Lower leg skin (tissue), 4 donors: ENCODE measurements around the gene ZEB2. TPM values are rescaled to one million over a fixed set of nuclear protein-coding genes. Genes with fewer than 3 reads are reported as not detected.
A peak's percentile ranks its signal among the peaks of the same experiment; 100 is the strongest.

Experiments used
- DNase-seq, 2 donors: peaks; one replicate each; pipeline ENCODE4 v3.0.0-alpha.2; 2019; ENCODE audit warnings: low spot score in 2 of 2
- H3K4me3 ChIP-seq: fragments of 200-600 bp; sonication (generic); 2 replicates; pipeline ENCODE4 v1.5.1; 2017; ENCODE audit warnings: mild to moderate bottlenecking, low read depth; ENCODE audit not compliant: poor library complexity, severe bottlenecking
- CTCF ChIP-seq, 3 donors: fragments of 450-650 bp; IDR thresholded peaks; one replicate each; pipeline ENCODE4 v1.5.1; 2016; ENCODE audit warnings: antibody characterized with exemption in 3 of 3, mild to moderate bottlenecking in 3 of 3, moderate library complexity in 2 of 3
- POLR2A ChIP-seq, 2 donors: fragments of 450-650 bp; IDR thresholded peaks; one replicate each; pipeline ENCODE4 v1.6.1; 2016 to 2017; ENCODE audit warnings: antibody characterized with exemption in 2 of 2, mild to moderate bottlenecking in 1 of 2, moderate library complexity in 1 of 2
- WGBS, 2 donors: methylation state at CpG; one replicate each; pipeline ENCODE4 v1.1.5; 2018; 5-methylcytosine and 5-hydroxymethylcytosine counted together
- intact Hi-C: fragments of 100-400 bp; cut with DNase I; formaldehyde crosslinking; loops from one replicate; pipeline ENCODE4 v1.15.0; 2023; ENCODE audit warnings: low total_unique reads
- total RNA-seq, 4 donors: library from RNA; depleted of rRNA; stranded (reverse); fragments of >200 nt; gene quantifications; one replicate each; pipeline ENCODE4 v1.1.0, GENCODE V29; 2016

ZEB2 gene
- 10 to 100 TPM; 13.8 to 38.8 (median 30.3) TPM for total RNA-seq

GRCh38 chr2:144519934-144520731 is at the start of gene ZEB2:
Gene ZEB2 (minus strand): TSS chr2:144520119. CDS start chr2:144517350, 2,769 bp downstream.
- no peak for TF ChIP-seq POLR2A (IDR thresholded peaks at IDR 0.05)
- peak in 1 of 3 donors; percentile 14 for TF ChIP-seq CTCF (IDR thresholded peaks at IDR 0.05)
- peak within 1 kb of the TSS; percentile 43 for H3K4me3 ChIP-seq
- WGBS, 2 donors = 2% methylated on average over 29 of the region's 29 CpGs
- peak; percentile 82 to 91 for DNase-seq
- intact Hi-C loops = loop anchor here (5.0 to 10.0 kb wide), 2 partner anchors 185 to 568 kb away; a partner anchor contains a TSS

GRCh38 chr2:144567745-144568144 is 47.8 kb upstream of the ZEB2 start:
- DNase-seq = no peak
- no peak for TF ChIP-seq POLR2A (IDR thresholded peaks at IDR 0.05)
- TF ChIP-seq CTCF (IDR thresholded peaks at IDR 0.05) = no peak
- 70 to 72% methylated on average over 4 of the region's 4 CpGs for WGBS, 2 donors
- H3K4me3 ChIP-seq = no peak overlapping the region
- intact Hi-C loops = no loop called here

GRCh38 chr2:144566448-144566847 is 46.5 kb upstream of the ZEB2 start:
- 64 to 69% methylated on average over 2 of the region's 2 CpGs for WGBS, 2 donors
- no peak for TF ChIP-seq CTCF (IDR thresholded peaks at IDR 0.05)
- no peak for TF ChIP-seq POLR2A (IDR thresholded peaks at IDR 0.05)
- H3K4me3 ChIP-seq = no peak overlapping the region
- intact Hi-C loops = no loop called here
- no peak for DNase-seq

GRCh38 chr2:144560251-144560650 is 40.3 kb upstream of the ZEB2 start:
- 61 to 64% methylated on average over 1 of the region's 1 CpG for WGBS, 2 donors
- H3K4me3 ChIP-seq = no peak overlapping the region
- TF ChIP-seq CTCF (IDR thresholded peaks at IDR 0.05) (no peak), POLR2A (IDR thresholded peaks at IDR 0.05) (no peak)
- no peak for DNase-seq
- intact Hi-C loops = no loop called here

GRCh38 chr2:144559681-144560080 is 39.8 kb upstream of the ZEB2 start:
- WGBS, 2 donors = 66 to 72% methylated on average over 3 of the region's 3 CpGs
- intact Hi-C loops = no loop called here

More at GRCh38 chr2:144559681-144560080, 39.8 kb upstream of the ZEB2 start:
- no peak for TF ChIP-seq POLR2A (IDR thresholded peaks at IDR 0.05)
- no peak for TF ChIP-seq CTCF (IDR thresholded peaks at IDR 0.05)
- DNase-seq = no peak
- no peak overlapping the region for H3K4me3 ChIP-seq
